Stimulated activated CD8-positive, alpha-beta memory T cell treated with anti-CD3 and anti-CD28 coated beads, Interleukin-7, amount 100 ng/mL, for 24 hours (primary cell): ENCODE data around the gene JPH2.

Experiments used
- DNase-seq: peaks from one replicate; pipeline ENCODE4 v3.0.0-alpha.2; 2020; ENCODE audit warnings: low read depth

Gene JPH2

DNA sequence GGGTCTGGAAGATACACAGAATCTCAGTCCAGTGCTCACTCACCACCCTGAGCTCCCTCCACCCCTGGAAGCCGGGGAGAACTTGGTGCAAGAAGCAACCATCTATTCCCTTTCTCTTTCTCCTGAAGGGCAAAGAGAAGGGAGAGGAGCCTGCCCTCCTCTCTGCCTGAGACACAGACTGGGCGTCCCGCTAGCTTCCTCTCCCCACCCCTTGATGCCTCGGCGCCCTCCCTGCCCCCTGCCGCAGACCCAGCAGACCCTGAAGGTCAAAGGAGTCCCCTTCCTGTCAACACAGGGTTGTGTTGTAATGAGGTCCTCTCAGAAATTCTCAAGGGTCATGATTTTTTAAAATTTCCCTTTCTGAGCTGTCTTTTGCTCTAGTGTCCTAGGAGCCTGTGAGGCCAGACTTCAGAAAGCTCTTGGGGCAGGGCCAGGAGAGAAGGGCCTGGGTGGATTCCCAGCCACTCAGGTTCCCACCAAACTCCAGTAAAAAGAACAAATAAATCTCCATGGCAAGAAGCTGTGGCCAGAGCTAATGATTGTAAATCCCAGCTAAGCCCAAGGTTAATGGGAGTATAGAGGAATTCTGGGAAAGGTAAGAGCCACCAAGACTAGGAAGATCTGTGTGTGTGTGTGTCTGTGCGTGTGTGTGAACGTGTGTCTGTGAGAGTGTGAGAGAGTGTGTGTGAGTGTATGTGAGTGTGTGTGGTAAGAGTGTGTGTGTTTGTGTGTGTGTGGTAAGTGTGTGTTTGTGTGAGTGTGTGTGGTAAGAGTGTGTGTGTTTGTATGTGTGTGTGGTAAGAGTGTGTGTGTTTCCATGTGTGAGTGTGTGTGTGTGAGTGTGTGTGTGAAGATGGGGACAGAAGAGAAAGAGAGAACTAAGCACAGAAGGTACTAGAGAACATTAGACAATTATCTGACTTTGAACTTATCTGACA lies 1.1 kb upstream of the JPH2 start:
- no peak for DNase-seq

DNA sequence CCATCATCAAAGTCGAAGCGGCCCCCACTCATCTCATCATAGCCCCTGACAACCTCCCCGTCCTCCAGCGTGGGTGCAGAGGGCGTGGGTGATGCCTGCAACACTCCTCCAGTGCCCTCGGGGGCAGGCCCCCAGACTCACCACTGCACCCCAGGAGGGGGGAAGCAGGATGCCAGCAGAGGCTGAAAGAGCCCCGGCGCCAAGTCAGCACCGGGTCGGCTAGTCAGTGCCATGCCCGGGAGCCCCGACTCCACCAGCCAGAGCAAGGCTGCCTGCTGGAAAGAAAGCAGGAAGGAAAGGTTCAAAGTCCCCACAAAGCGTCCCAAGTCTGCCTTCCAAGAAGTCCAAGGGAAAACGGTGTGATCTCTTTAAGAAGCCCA lies 324 bp downstream of the JPH2 start:
- DNase-seq: no peak

DNA sequence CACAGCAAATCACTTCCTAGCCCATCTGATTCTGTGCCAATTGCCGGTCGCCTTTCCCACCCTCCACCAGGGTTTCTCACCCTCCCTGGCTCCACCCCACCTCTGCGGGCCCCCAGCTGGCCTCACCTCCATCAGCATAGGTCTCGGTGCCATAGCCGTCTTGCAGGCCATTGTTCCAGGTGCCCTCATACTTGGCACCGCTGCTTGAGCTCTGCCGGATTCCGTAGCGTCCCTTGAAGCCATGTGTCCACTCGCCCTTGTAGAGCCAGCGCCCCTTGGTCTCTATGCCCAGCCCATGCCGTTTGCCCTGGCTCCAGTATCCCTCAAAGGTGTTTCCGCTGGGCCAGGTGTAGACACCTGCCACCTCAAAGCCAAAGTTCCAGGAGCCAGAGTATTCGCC lies 787 bp downstream of the JPH2 start:
- no peak for DNase-seq

DNA sequence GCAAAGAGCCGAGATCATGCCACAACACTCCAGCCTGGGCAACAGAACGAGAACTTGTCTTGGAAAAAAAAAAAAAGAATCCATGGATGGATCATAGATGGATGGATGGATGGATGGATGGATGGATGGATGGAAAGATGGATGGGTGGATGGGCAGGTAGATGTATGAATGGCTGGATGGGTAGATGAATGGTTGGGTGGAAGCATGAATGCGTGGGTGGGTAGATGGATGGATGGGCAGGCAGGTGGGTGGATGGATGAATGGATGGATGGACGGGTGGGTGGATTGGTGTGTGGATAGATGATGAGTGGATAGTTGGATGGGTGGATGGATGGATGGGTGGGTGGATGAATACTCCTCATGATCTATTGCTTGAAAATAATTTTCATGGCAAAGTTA lies 1.4 kb downstream of the JPH2 start:
- no peak for DNase-seq

DNA sequence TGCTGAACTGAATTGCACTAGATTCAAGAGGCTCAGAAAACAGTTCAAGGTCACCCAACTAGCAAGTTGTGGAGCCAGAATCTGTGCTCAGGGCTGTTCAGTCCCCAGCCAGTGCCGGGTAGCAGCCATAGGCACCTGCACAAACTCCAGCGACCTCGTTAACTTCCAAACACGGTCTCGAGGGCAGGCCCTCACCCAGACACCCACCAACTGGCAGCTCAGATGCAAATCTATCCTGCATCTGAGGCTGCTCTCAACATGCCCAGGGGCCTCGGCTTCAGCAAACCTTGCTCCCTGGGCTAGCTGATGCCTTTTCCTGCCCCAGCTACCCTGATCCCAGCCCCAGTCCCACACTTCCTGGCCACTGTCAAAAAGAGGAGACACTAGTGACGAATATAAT lies 3.7 kb downstream of the JPH2 start:
- DNase-seq: no peak

DNA sequence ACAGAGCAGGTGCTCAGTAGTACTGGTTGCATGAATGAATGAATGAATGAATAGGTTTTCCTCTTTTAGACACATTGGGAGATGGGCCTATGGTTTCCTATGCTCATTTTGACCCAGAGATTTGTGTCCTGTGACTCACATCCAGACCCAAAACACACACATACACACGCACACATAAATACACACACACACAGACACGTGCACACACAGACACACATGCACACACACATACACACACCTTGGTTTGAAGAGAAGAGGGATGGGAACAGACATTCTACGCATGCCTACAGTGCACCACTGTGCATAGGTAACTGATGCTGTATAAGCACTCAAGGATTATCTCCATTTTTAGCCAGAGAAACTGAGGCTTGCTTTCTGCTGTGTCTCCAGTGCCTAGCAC lies 4.1 kb downstream of the JPH2 start:
- DNase-seq: no peak

DNA sequence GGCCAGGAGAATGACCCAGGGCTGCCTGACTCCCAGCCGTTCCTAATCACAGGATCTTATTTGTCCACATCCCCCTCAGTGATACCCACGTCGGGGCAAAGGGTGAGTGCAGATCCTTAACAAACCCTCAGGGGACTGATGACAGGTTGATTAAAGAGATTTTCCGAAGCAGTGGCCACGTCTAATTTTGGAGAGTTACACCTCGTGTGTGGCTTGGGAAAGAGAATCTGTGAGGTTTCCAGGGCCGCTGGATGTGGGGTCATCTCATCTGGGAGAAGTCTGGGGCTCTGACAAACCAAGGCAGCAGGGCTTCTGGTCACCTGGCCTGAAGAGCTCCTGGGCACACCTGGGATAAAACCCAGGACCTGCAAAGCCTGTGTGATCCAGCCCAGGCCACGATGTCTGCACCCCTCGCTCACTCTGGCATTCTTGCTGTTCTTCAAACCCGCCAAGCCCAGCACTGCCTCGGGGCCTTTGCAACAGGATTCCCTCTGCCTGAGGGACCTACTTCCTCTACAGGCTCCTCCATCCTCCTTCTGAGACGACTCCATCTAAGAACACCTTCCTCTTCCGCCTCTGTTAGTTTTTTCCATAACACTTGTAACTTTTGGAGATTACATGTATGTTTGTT lies 4.7 kb downstream of the JPH2 start:
- no peak for DNase-seq

DNA sequence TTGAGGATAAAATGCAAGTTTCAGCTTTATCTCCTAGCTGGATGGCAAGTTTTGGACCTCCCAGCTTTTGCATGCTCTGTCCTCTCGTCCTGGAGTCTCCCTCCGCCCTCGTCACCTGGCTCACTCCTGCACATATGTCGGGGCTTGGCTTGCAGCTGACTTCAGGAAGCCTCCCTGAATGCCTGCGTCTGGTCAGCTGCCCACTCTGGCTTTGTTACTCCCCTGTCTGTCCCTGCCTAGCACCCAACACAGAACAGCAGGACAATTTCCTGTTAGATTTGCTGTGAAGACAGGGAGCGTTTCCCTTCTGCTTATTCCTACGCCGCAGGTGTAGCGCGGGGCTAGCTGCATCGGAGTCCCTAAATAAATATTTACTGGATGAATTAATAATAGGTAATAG lies 5.4 kb downstream of the JPH2 start:
- no peak for DNase-seq

DNA sequence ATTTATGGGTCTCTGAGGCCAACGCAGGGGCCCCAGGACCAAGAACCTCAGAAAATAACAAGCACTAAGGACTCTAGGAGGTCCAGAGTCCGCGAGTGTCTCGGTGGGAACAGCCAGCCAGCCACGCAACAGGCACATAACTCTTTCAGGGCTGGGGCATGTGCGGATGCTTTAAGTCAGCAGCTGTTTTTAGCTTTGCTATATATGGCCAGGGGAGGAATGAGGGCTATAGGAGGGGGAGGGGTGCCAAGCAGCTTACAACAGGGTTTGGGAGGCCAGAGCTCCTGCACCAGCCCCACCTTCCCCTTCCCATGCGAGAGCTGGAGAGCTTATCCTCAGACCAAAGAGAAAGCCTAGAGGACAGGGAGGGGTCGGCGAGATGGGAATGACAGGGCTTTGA lies 6.2 kb downstream of the JPH2 start:
- DNase-seq: no peak

DNA sequence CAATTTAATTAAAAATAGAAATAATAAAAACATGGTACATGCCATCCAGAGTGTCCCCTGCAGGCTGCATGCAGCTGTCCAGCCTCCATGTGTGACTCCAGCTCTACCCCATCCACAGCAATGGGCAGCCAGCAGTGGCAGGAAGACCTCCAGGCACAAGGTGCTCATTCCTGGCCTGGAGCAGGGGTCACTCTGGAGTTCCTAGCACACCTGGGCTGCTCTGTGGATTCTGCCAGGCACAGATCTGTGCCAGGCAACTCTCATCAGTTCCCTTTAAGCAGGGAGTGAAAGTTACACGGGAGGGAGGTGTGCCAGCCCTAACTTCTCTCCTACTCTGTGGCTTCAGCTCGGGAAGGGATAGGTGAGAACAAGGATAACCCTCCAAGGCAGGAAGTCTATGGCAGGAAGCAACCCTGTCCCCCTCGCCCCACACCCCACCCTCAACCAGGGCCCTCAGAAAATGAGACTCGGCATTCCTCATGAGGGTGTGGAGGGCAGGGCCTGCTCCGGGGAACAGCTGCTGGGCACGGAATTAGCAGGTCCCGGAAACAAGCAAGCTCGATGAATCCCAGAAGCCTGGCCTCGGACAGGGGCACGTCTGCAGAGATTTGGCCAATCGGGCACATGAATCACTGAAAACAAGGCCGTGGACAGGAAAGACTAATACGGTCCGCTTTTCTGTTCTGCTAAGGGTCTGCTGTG lies 10.0 kb downstream of the JPH2 start:
- no peak for DNase-seq

DNA sequence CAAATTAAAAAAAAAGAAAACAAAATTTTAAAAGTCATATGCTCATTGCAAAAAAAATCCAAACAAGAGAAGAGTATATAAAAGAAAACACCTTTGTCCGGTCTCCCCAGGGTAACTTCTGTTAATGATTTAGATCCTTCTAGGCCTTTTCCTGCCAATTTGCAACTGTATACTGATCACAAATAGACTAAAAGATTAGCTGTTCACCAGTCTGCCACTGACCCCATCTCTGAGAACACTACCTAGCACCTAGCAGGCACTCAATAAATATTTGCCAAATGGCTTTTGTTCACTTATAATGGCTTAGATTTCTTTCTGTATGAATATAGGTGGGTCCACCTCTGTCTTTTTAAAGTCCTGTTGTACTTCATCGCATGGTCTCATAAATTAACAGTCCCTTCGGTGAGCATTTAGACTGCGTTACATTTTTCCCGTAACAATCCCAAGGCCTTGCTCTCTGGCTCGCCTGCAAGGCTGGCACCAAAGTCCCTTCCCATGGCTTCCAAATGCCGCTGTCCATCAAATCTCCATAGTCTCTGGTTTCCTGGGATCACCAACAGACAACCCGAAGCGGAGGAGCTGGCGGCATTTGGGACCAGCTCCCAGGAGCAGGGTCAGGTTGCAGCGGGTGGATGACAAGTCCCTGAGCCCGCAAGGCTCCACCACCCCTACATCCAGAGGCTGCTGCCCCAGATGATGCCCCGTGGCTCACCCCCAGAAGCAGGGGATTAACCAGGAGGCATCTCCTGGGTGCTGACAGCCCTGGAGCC lies 11.8 kb downstream of the JPH2 start:
- DNase-seq: no peak

DNA sequence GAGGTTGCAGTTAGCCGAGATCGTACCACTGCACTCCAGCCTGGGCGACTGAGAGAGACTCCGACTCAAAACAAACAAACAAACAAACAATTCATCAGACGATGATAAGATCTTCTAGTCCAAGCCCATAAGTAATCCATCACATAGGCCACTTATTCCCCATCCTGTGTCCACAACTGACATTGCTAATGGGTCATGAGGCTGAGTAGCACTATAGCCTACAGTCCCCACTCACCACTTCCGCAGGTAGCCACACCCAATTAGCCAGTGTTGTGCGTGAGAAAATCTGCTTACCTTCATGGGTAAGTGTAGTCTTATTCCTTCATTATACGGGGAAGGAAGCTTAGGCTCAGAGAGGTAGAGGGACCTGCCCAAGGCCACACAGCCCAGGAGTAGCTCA lies 13.1 kb downstream of the JPH2 start:
- no peak for DNase-seq

DNA sequence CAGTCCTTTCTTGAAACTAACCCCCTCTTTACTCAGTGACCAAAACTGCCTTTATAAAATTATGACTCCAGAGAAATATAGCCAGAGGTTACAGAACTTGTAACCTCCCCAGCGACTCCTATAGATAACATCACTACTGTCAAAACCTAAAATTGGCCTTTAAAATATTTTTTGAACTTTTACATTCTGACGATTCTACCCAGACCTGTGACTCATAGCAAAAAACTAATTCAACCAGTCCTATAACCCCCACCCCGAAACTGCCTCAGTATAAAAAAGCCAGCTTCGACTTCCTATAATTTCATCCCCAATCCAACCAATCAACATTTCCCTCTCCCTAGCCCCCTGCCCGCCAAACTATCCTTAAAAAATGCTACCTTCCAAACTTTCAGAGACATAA lies 13.9 kb downstream of the JPH2 start:
- no peak for DNase-seq

DNA sequence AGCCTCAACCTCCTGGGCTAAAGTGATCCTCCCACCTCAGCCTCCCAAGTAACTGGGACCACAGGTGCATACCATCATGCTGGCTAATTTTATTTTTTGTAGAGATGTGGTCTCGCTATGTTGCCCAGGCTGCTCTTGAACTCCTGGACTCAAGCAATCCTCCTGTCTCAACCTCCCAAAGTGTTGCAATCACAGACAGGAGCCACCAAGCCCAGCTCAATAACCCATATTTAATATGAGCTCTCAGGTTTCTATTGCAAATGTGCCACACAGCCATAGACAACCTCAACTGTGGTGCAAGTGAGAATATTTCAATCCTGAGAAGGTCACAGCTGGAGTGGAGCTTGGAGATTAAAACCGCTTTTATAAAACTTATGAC lies 14.4 kb downstream of the JPH2 start:
- DNase-seq: no peak

DNA sequence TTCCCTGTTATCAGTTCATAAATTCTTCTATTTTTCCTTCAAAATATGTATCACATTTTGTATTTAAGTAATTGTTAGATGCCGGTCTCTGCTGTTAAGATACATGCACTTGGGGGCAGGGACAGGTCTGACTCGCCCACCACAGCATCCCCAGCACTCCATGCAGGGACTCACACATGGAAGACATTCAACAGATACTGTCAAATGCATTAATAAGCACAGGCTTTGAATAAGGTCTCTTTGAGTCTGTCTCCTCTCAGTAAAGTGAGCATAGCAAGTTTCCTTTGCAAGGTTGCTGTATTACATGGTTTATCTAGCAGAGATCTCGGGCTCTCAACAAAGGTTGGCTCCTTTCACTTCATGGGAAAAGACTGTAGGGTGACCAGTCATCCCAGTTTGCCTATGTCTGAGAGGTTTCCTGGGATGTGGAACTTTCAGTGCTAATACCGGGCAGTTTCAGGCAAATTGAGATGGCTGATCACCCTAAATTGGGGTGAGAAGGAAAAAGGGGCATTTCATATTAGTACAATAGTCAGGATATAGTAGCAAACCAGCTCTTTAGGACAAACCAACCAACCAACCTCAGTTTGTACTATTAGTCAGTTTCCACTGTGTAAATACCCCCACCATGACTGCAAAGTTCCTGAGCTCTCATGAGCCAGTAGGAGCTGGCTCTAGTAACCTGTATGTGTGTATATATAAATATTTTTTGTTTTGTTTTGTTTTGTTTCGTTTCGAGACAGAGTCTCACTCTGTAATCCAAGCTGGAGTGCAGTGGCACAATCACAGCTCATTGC lies 15.0 kb downstream of the JPH2 start:
- no peak for DNase-seq

DNA sequence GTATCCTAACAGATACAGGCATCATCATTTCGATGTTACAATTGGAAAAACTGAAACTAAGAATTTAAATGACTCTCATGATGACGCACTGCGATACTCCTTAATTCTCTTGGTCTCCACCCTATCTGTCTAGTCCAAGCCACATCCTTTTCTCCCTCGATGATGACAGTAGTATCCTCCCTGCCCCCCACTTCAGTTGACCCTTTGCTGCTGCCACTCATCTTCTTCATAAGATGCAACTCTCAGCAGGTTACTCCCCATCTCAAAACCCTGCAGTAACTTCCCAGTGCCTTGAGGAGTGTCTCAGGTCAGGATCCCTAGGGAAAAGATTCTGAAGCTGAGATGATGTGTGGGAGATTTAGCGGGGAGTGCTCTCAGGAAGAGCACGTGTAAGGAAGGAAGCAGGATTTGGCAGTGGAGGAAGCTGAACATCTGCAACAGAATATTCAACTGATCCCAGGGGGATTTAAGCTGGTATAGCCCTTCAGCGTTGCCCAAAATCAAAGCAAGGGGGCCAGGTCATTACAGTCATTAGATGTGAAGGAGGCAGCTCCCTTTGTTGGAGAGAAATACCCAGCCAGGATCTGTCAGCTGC lies 16.1 kb downstream of the JPH2 start:
- DNase-seq: no peak

DNA sequence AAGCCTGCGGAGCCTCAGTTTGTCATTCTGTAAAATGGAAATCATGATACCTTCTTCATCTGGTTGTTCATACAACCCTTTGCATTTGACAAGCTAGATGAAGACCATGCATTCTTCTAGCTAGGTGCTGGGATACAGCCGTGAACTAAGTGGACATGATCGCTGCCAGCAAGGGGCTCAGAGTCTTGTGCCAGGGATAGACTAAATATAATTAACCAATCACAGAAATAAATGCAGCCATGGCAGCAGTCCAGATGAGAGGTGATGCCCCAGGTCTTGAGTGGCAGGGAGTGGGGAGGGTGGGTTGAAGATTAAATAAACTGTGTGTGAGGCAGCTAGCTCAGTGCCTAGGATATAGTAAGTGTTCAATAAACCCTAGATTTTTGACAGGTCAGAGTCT lies 19.3 kb downstream of the JPH2 start:
- no peak for DNase-seq

DNA sequence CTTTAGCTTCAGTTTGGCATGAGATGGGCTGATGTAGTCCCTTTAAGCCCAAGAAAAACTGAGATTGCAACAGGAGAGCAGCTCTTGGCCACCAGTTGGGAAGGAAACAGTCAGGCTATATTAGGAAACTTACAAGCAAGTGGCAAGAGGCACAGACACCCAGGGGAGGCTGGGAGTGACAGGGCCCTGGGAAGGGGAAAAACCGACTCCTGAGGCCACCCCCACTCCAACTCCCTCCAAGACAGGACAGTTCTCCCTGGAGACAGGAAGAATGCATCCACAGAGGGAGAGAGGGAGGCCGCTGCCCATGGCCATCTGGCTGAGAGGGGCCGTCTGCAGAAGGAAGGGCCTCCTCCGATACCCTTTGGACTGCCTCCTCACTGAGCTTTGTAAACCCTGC lies 20.5 kb downstream of the JPH2 start:
- no peak for DNase-seq

DNA sequence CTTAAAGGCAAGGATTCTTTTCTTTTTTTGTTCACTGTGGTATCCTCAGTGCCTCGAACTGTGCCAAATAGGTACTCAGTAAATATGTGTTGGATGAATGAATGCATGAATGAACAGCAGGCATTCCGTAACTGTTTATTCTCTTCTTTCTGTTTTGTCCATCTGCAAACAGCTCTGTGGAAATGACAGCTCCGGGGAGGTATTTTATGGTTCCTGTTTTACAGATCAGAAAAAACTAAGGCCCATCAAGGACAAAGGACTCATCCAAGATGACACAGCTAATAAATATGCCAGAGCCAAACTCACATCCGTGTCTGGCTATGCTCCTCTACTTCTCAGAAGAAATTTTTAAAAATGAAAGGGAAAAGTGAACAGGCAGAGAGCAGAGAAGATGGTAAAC lies 21.0 kb downstream of the JPH2 start:
- DNase-seq: no peak

DNA sequence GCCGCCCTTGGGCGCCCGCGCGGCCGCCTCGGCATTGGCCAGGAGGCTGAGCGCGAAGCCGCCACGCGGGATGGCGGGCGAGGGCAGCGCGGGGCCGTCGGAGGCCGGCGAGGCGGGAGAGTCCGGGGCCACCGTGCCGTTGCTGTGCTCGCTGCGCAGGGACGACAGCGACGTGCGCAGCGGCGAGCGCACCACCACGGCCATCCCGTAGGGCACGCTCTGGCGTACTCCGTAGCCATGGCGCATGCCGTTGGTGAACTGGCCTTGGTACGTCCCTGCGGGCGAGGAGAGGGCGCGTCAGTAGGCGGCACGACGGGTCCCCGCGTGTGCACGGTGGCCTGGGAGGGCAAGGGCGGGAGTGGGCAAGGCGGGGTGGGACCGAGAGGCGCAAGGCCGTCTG lies 26.9 kb downstream of the JPH2 start:
- no peak for DNase-seq

DNA sequence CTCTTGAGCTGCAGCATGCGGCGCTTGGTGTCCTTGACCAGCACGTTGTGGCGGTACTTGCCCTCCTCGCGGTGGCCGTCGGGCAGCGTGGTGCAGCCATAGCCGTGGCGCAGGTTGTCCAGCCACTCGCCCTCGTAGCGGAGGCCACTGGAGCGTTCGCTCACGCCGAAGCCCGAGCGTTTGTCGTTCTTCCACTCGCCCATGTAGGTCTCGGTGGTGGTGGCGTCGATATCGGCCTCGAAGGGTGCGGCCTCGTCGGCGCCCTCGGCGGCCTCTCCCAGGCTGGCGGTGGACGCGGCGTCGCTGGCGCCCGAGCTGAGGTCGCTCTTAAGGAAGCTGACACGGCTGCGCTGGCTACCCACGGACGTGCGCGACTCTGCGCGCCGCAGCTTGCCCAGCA lies 27.3 kb downstream of the JPH2 start:
- no peak for DNase-seq
